SK-N-SH (cell line): ENCODE data around the gene IKZF1. TPM values are rescaled to one million over a fixed set of nuclear protein-coding genes. Genes with fewer than 3 reads are reported as not detected.

Experiments
- CTCF ChIA-PET: fragments of 300-600, 350-600 bp; formaldehyde crosslinking; extraction: SDS; loops from one replicate; lab custom pipeline; 2021; lab: Yijun Ruan, JAX
- POLR2A ChIA-PET: fragments of 350-600 bp; sonication (Branson Sonifier 250); formaldehyde crosslinking; extraction: SDS; loops from one replicate; lab custom pipeline; 2020; ENCODE audit warnings: antibody characterized with exemption, inconsistent platforms; lab: Yijun Ruan, JAX
- DNase-seq: peaks from one replicate; pipeline ENCODE4 v3.0.0; 2012
- H2AFZ ChIP-seq: fragments of 200-600 bp; sonication (generic); 2 replicates; pipeline ENCODE4 v1.8.1; 2016; ENCODE audit warnings: antibody characterized with exemption, mild to moderate bottlenecking, low read depth
- H3F3A ChIP-seq: fragments of 200-600 bp; sonication (generic); replicated peaks from 2 replicates; pipeline ENCODE3; 2016; ENCODE audit warnings: antibody characterized with exemption, mild to moderate bottlenecking; ENCODE audit not compliant: insufficient read depth
- H3K27ac ChIP-seq, 2 experiments: fragments of 200-500 bp in 1 of 2; fragments of 200-600 bp in 1 of 2; sonication (Bioruptor generic) in 1 of 2; sonication (generic), shearing (Covaris generic) in 1 of 2; 2 replicates each; pipeline versions ENCODE4 v1.5.1 to v1.6.1; 2014 to 2016; ENCODE audit warnings: low read depth in 2 of 2, inconsistent platforms in 1 of 2, low read length in 1 of 2, mild to moderate bottlenecking in 1 of 2, mixed read lengths in 1 of 2
- H3K27me3 ChIP-seq: fragments of 200-600 bp; sonication (generic), shearing (Covaris generic); 2 replicates; pipeline ENCODE4 v1.6.1; 2016; ENCODE audit warnings: mixed run types; ENCODE audit not compliant: insufficient read depth
- H3K36me3 ChIP-seq, 2 experiments: fragments of 200-500 bp in 1 of 2; fragments of 200-600 bp in 1 of 2; sonication (Bioruptor generic) in 1 of 2; sonication (generic) in 1 of 2; replicated peaks in 1 of 2; 2 replicates each; pipeline versions ENCODE3 to v1.5.1; 2014 to 2016; ENCODE audit warnings: low read length in 1 of 2, mild to moderate bottlenecking in 1 of 2; ENCODE audit not compliant: insufficient read depth in 2 of 2, control insufficient read depth in 1 of 2
- H3K4me1 ChIP-seq, 2 experiments: fragments of 200-500 bp in 1 of 2; fragments of 200-600 bp in 1 of 2; sonication (Bioruptor generic) in 1 of 2; sonication (generic), shearing (Covaris generic) in 1 of 2; 2 replicates each; pipeline versions ENCODE4 v1.5.1 to v1.6.1; 2014 to 2016; ENCODE audit warnings: low read depth in 1 of 2, low read length in 1 of 2, mixed run types in 1 of 2; ENCODE audit not compliant: insufficient read depth in 2 of 2, control insufficient read depth in 1 of 2
- H3K4me2 ChIP-seq: fragments of 200-600 bp; sonication (generic), shearing (Covaris generic); 2 replicates; pipeline ENCODE4 v1.6.1; 2017; ENCODE audit warnings: mixed run types
- H3K4me3 ChIP-seq, 2 experiments: fragments of 200-500 bp in 1 of 2; fragments of 200-600 bp in 1 of 2; sonication (Bioruptor generic) in 1 of 2; sonication (generic), shearing (Covaris generic) in 1 of 2; 2 replicates each; pipeline versions ENCODE4 v1.5.1 to v1.8.1; 2014 to 2016; ENCODE audit warnings: low read depth in 2 of 2, inconsistent platforms in 1 of 2, low read length in 1 of 2, mild to moderate bottlenecking in 1 of 2, mixed read lengths in 1 of 2, moderate library complexity in 1 of 2
- H3K79me2 ChIP-seq: fragments of 200-600 bp; sonication (generic); 2 replicates; pipeline ENCODE4 v1.8.1; 2017; ENCODE audit warnings: mild to moderate bottlenecking; ENCODE audit not compliant: insufficient read depth
- H3K9ac ChIP-seq: fragments of 200-600 bp; sonication (generic); 2 replicates; pipeline ENCODE4 v1.6.1; 2017; ENCODE audit warnings: mixed run types
- H3K9me2 ChIP-seq: fragments of 200-600 bp; sonication (generic); 2 replicates; pipeline ENCODE4 v1.6.1; 2017; ENCODE audit warnings: mixed run types
- H3K9me3 ChIP-seq: fragments of 200-600 bp; sonication (generic); 2 replicates; pipeline ENCODE4 v1.6.1; 2017; ENCODE audit warnings: mixed run types, mild to moderate bottlenecking, moderate library complexity
- H4K20me1 ChIP-seq: fragments of 200-600 bp; sonication (generic); 2 replicates; pipeline ENCODE4 v1.6.1; 2017; ENCODE audit warnings: mild to moderate bottlenecking, mixed run types; ENCODE audit not compliant: insufficient read depth
- CHD2 ChIP-seq: fragments of 150-350 bp; IDR thresholded peaks from 2 replicates; pipeline ENCODE4 v1.6.1; 2018; ENCODE audit warnings: low read length; ENCODE audit not compliant: partially characterized antibody
- FOXM1 ChIP-seq: IDR thresholded peaks from 2 replicates; pipeline ENCODE4 v1.4.0; 2012; ENCODE audit warnings: low read depth, mild to moderate bottlenecking
- GABPA ChIP-seq: IDR thresholded peaks from 2 replicates; pipeline ENCODE4 v1.4.0; 2012; ENCODE audit warnings: low read depth, mild to moderate bottlenecking
- IRF3 ChIP-seq: fragments of 150-350 bp; IDR thresholded peaks from 2 replicates; pipeline ENCODE4 v1.6.1; 2016; ENCODE audit warnings: mild to moderate bottlenecking, low read depth, low read length
- JUND ChIP-seq: IDR thresholded peaks from 2 replicates; pipeline ENCODE4 v1.4.0; 2012
- MAX ChIP-seq: IDR thresholded peaks from 2 replicates; pipeline ENCODE4 v1.4.0; 2012; ENCODE audit warnings: low read depth
- MXI1 ChIP-seq: IDR thresholded peaks from 2 replicates; pipeline ENCODE4 v1.6.1; 2012; ENCODE audit warnings: mild to moderate bottlenecking, low read depth, low read length, improper control_type of control experiment
- RAD21 ChIP-seq: IDR thresholded peaks from 2 replicates; pipeline ENCODE4 v1.6.1; 2012; ENCODE audit warnings: mild to moderate bottlenecking, low read length
- RCOR1 ChIP-seq: fragments of 150-350 bp; IDR thresholded peaks from 2 replicates; pipeline ENCODE4 v1.6.1; 2017; ENCODE audit warnings: antibody characterized with exemption, low read length
- RFX5 ChIP-seq: IDR thresholded peaks from 2 replicates; pipeline ENCODE4 v1.6.1; 2012; ENCODE audit warnings: mild to moderate bottlenecking, improper control_type of control experiment, low read length
- RXRA ChIP-seq: IDR thresholded peaks from 2 replicates; pipeline ENCODE4 v1.4.0; 2012; ENCODE audit warnings: low read depth, mild to moderate bottlenecking, borderline replicate concordance
- SMC3 ChIP-seq: IDR thresholded peaks from 2 replicates; pipeline ENCODE4 v1.6.1; 2012; ENCODE audit warnings: low read depth, low read length, improper control_type of control experiment
- TCF12 ChIP-seq: IDR thresholded peaks from 2 replicates; pipeline ENCODE4 v1.4.0; 2012
- USF1 ChIP-seq: IDR thresholded peaks from 2 replicates; pipeline ENCODE4 v1.4.0; 2012; ENCODE audit warnings: low read depth, borderline replicate concordance
- YY1 ChIP-seq: IDR thresholded peaks from 2 replicates; pipeline ENCODE4 v1.4.0; 2012; ENCODE audit warnings: low read depth, mild to moderate bottlenecking
- ZBTB33 ChIP-seq: IDR thresholded peaks from 2 replicates; pipeline ENCODE4 v1.4.0; 2012; ENCODE audit warnings: low read depth, borderline replicate concordance
- WGBS: methylation state at CpG from one replicate; pipeline ENCODE4 v1.1.6; 2017; ENCODE audit warnings: low lambda C conversion rate; 5-methylcytosine and 5-hydroxymethylcytosine counted together
- polyA plus RNA-seq, 3 experiments: library from polyadenylated mRNA; depleted of rRNA; stranded (reverse); fragments of >200 nt; gene quantifications; 2 replicates each; pipeline ENCODE4 v1.2.3, GENCODE V29; 2012

IKZF1 gene
- polyA plus RNA-seq, 1 of the 3 experiments (the other 2 are of a cell fraction), result not detected

GRCh38 chr7:50339990-50340500 lies 35.5 kb downstream of the IKZF1 start:
- no peak overlapping the region for H3K4me3 ChIP-seq
- CTCF ChIA-PET, result interaction anchor here (0.7 to 1.5 kb wide), 4 partner anchors 26 to 135 kb away, joined by 3 to 10 read pairs (median 3); no protein-coding TSS in a partner anchor
- no peak overlapping the region for H2AFZ ChIP-seq
- TF ChIP-seq GABPA (no peak), RFX5 (no peak), FOXM1 (no peak), YY1 (no peak), CHD2 (no peak), RAD21 (no peak), JUND (no peak), RXRA (no peak), SMC3 (no peak), ZBTB33 (no peak), RCOR1 (no peak), MXI1 (no peak)
- TF ChIP-seq, all 33 proteins: peak for 0
- no peak for DNase-seq
- POLR2A ChIA-PET, result no interaction called here
- no peak overlapping the region for H3K4me2 ChIP-seq
- peaks cover 0 to 17% of the 10 kb centered on the region in 2 experiments; a peak in 1 of 4 replicates for H3K4me1 ChIP-seq
- H3K27ac ChIP-seq, result no peak overlapping the region
- H4K20me1 ChIP-seq, result no peaks in the 10 kb centered on the region
- H3K9me3 ChIP-seq, result no peaks in the 10 kb centered on the region; the same call in 1 of the 2 replicates
- H3K36me3 ChIP-seq, result no peaks in the 10 kb centered on the region
- H3K9me2 ChIP-seq, result no peaks in the 10 kb centered on the region
- 43% methylated on average over 7 of the region's 7 CpGs for WGBS
- no peaks in the 10 kb centered on the region for H3K27me3 ChIP-seq
- H3F3A ChIP-seq, result no peaks in the 10 kb centered on the region
- no peaks in the 10 kb centered on the region for H3K79me2 ChIP-seq
- no peak overlapping the region for H3K9ac ChIP-seq

- Histone ChIP-seq H3K36me3 (no peaks in the 10 kb centered on the region), H3F3A (no peaks in the 10 kb centered on the region), H3K4me2 (no peak overlapping the region), H3K9me3 (no peaks in the 10 kb centered on the region; the same call in 1 of the 2 replicates), H3K27ac (no peak overlapping the region), H3K9me2 (no peaks in the 10 kb centered on the region), H3K27me3 (peaks cover 6% of the 10 kb centered on the region), H3K9ac (no peak overlapping the region), H3K4me1 (peaks cover 0 to 12% of the 10 kb centered on the region in 2 experiments; a peak in 2 of 4 replicates), H2AFZ (no peak overlapping the region), H3K4me3 (no peak overlapping the region), H3K79me2 (no peaks in the 10 kb centered on the region), H4K20me1 (no peaks in the 10 kb centered on the region)
- ChIA-PET POLR2A (interaction anchor here (0.7 kb wide), 1 partner anchor 50 kb away, joined by 4 read pairs; no protein-coding TSS in a partner anchor), CTCF (interaction anchor here (1.4 to 1.7 kb wide), 3 partner anchors 20 to 76 kb away, joined by 3 to 10 read pairs (median 6); no protein-coding TSS in a partner anchor)
- TF ChIP-seq IRF3 (no peak), CHD2 (no peak), USF1 (no peak), RAD21 (no peak), MAX (no peak), TCF12 (no peak), YY1 (no peak)
- DNase-seq, result no peak
- 14% methylated on average over 1 of the region's 1 CpG for WGBS
Measured at GRCh38 chr7:50341724-50342123, 37.2 kb downstream of the IKZF1 start.
